HCT116 (cell line): ENCODE data around the gene ZNF784. TPM values are rescaled to one million over a fixed set of nuclear protein-coding genes. Genes with fewer than 3 reads are reported as not detected.

Experiments
- ATAC-seq: fragments of 200-7000 bp; cut with Tn5 transposase; 2 replicates; pipeline ENCODE4 v1.9.1; 2020; ENCODE audit warnings: mild to moderate bottlenecking, moderate library complexity
- BruUV-seq: library from RNA; stranded (reverse); fragments of 400-500 nt; replicated peaks from 2 replicates; lab custom pipeline; 2021; lab: Mats Ljungman, UMichigan
- CTCF ChIA-PET: fragments of 300-600 bp; sonication (Branson Sonifier 250); formaldehyde crosslinking; loops from one replicate; lab custom pipeline; 2021; ENCODE audit warnings: antibody characterized with exemption; lab: Charles Lee
- POLR2A ChIA-PET: fragments of 300-600, 350-600 bp; sonication (Branson Sonifier 250); formaldehyde crosslinking; loops from one replicate; lab custom pipeline; 2021; ENCODE audit warnings: antibody characterized with exemption; lab: Charles Lee
- RAD21 ChIA-PET, 2 experiments: fragments of 300-600 bp; sonication (Branson Sonifier 250); formaldehyde crosslinking; loops; one replicate each; lab custom pipeline; 2023; ENCODE audit warnings: low total read pairs in 2 of 2; ENCODE audit not compliant: uncharacterized antibody in 2 of 2, unreplicated experiment in 2 of 2, low non-redundant PET in 1 of 2; lab: Charles Lee
- DNase-seq: peaks from one replicate; pipeline ENCODE4 v3.0.0-alpha.2; 2010; ENCODE audit warnings: low read depth, low spot score
- H2AFZ ChIP-seq: fragments of 200-600 bp; shearing (Covaris generic), sonication (generic); 2 replicates; pipeline ENCODE4 v1.6.1; 2017; ENCODE audit warnings: low read depth, mixed run types, mixed read lengths, antibody characterized with exemption, low read length; ENCODE audit not compliant: poor library complexity, severe bottlenecking
- H3K27ac ChIP-seq: 2 replicates; pipeline ENCODE4 v1.5.1; 2012; ENCODE audit warnings: low read depth, low read length
- H3K27me3 ChIP-seq: fragments of 200-600 bp; sonication (generic); 2 replicates; pipeline ENCODE4 v1.6.1; 2016; ENCODE audit warnings: mixed run types, low read length, mixed read lengths; ENCODE audit not compliant: insufficient read depth
- H3K36me3 ChIP-seq, 2 experiments: fragments of 200-500 bp in 1 of 2; fragments of 200-600 bp in 1 of 2; sonication (Bioruptor generic) in 1 of 2; sonication (generic) in 1 of 2; 2 replicates each; pipeline versions ENCODE4 v1.5.1 to v1.6.1; 2014 to 2016; ENCODE audit warnings: low read length in 2 of 2, inconsistent platforms in 1 of 2, mixed read lengths in 1 of 2, mixed run types in 1 of 2; ENCODE audit not compliant: insufficient read depth in 2 of 2, control insufficient read depth in 1 of 2
- H3K4me1 ChIP-seq, 2 experiments: fragments of 200-600 bp in 1 of 2; sonication (generic) in 1 of 2; 2 replicates each; pipeline versions ENCODE4 v1.5.1 to v1.6.1; 2012 to 2017; ENCODE audit warnings: low read length in 2 of 2, inconsistent platforms in 1 of 2, mild to moderate bottlenecking in 1 of 2, mixed read lengths in 1 of 2, mixed run types in 1 of 2, moderate library complexity in 1 of 2; ENCODE audit not compliant: insufficient read depth in 2 of 2, control insufficient read depth in 1 of 2
- H3K4me2 ChIP-seq: fragments of 200-600 bp; sonication (generic); 2 replicates; pipeline ENCODE4 v1.6.1; 2017; ENCODE audit warnings: mixed run types, low read length, mixed read lengths
- H3K4me3 ChIP-seq, 2 experiments: fragments of 200-600 bp in 1 of 2; sonication (generic) in 1 of 2; replicated peaks in 1 of 2; 2 replicates each; pipeline ENCODE4 v1.5.1; 2011 to 2016; ENCODE audit warnings: low read length in 2 of 2, control low read depth in 1 of 2, low read depth in 1 of 2, mild to moderate bottlenecking in 1 of 2, mixed read lengths in 1 of 2, mixed run types in 1 of 2
- H3K79me2 ChIP-seq: fragments of 200-600 bp; sonication (generic); 2 replicates; pipeline ENCODE4 v1.6.1; 2017; ENCODE audit warnings: mild to moderate bottlenecking, mixed run types, low read length, moderate library complexity, mixed read lengths; ENCODE audit not compliant: insufficient read depth
- H3K9ac ChIP-seq: fragments of 200-600 bp; sonication (generic); 2 replicates; pipeline ENCODE4 v1.6.1; 2016; ENCODE audit warnings: low read length, mixed read lengths
- H3K9me2 ChIP-seq: fragments of 200-600 bp; sonication (generic), shearing (Covaris generic); 2 replicates; pipeline ENCODE4 v1.6.1; 2017; ENCODE audit warnings: mixed run types, mild to moderate bottlenecking, moderate library complexity; ENCODE audit not compliant: insufficient read depth
- H3K9me3 ChIP-seq, 2 experiments: fragments of 200-500 bp in 1 of 2; fragments of 200-600 bp in 1 of 2; sonication (Bioruptor generic) in 1 of 2; sonication (generic) in 1 of 2; 2 replicates each; pipeline ENCODE4 v1.6.1; 2014 to 2017; ENCODE audit warnings: low read length in 2 of 2, mixed read lengths in 2 of 2, inconsistent platforms in 1 of 2, low read depth in 1 of 2, mild to moderate bottlenecking in 1 of 2, mixed run types in 1 of 2, moderate library complexity in 1 of 2; ENCODE audit not compliant: control insufficient read depth in 1 of 2, insufficient read depth in 1 of 2
- H4K20me1 ChIP-seq: fragments of 200-600 bp; sonication (generic), shearing (Covaris generic); 2 replicates; pipeline ENCODE4 v1.6.1; 2017; ENCODE audit warnings: mixed run types, mild to moderate bottlenecking, moderate library complexity; ENCODE audit not compliant: insufficient read depth
- CBX3 ChIP-seq: IDR thresholded peaks from 2 replicates; pipeline ENCODE4 v1.6.1; 2012; ENCODE audit warnings: low read depth
- FOSL1 ChIP-seq: IDR thresholded peaks from 2 replicates; pipeline ENCODE4 v1.6.1; 2012; ENCODE audit warnings: low read depth
- JUND ChIP-seq: IDR thresholded peaks from 2 replicates; pipeline ENCODE4 v1.6.1; 2012
- POLR2A ChIP-seq: IDR thresholded peaks from 2 replicates; pipeline ENCODE4 v1.7.0; 2011; ENCODE audit warnings: borderline replicate concordance; ENCODE audit not compliant: insufficient read depth, insufficient read length; ENCODE audit errors: extremely low read depth
- POLR2AphosphoS5 ChIP-seq: IDR thresholded peaks from 2 replicates; pipeline ENCODE4 v1.6.1; 2011; ENCODE audit warnings: mild to moderate bottlenecking, low read depth, low read length, moderate library complexity
- REST ChIP-seq: IDR thresholded peaks from 2 replicates; pipeline ENCODE4 v1.6.1; 2012; ENCODE audit warnings: low read depth
- SIN3A ChIP-seq: IDR thresholded peaks from 2 replicates; pipeline ENCODE4 v1.6.1; 2012; ENCODE audit warnings: low read depth
- SP1 ChIP-seq: IDR thresholded peaks from 2 replicates; pipeline ENCODE4 v1.6.1; 2012; ENCODE audit warnings: low read depth
- TCF7L2 ChIP-seq: IDR thresholded peaks from 2 replicates; pipeline ENCODE4 v1.7.0; 2011; ENCODE audit warnings: borderline replicate concordance, inconsistent platforms; ENCODE audit not compliant: insufficient read depth, insufficient read length; ENCODE audit errors: extremely low read depth
- ZNF274 ChIP-seq: fragments of 200-500 bp; sonication (Bioruptor generic); IDR thresholded peaks from 2 replicates; pipeline ENCODE4 v1.6.1; 2014; ENCODE audit warnings: mild to moderate bottlenecking, low read depth, low read length, inconsistent platforms
- intact Hi-C: fragments of 100-400 bp; cut with micrococcal nuclease; formaldehyde crosslinking; loops from 2 replicates; pipeline ENCODE4 v1.10.0; 2022
- total RNA-seq: library from RNA; stranded (reverse); gene quantifications from one replicate; pipeline ENCODE4 v1.2.1, GENCODE V29; 2021; ENCODE audit not compliant: unreplicated experiment
- TF ChIP-seq, protein P1 (sequence below): IDR thresholded peaks from 2 replicates; pipeline ENCODE4 v1.6.1; 2011; ENCODE audit warnings: mild to moderate bottlenecking, low read length, moderate library complexity; ENCODE audit not compliant: insufficient replicate concordance; ENCODE audit errors: extremely low read depth

The ZNF784 gene
- total RNA-seq, 1 experiment from 2014 or later = 5.3 TPM

GRCh38 chr19:55641426-55642152 lies 17.2 kb upstream of the ZNF784 start:
- Histone ChIP-seq H3K4me3 (peak overlapping the region; percentile 94 to 97), H3K79me2 (peaks cover 72% of the 10 kb centered on the region), H4K20me1 (no peaks in the 10 kb centered on the region), H3K36me3 (peaks cover 12 to 14% of the 10 kb centered on the region in 2 experiments; a peak in 3 of 4 replicates), H3K4me2 (peak overlapping the region; percentile 75), H3K9me3 (no peaks in the 10 kb centered on the region), H3K9ac (peak overlapping the region; percentile 99), H2AFZ (no peak overlapping the region), H3K4me1 (peaks cover 19 to 57% of the 10 kb centered on the region in 2 experiments; a peak in 3 of 4 replicates), H3K27ac (peak overlapping the region; percentile 96), H3K27me3 (no peaks in the 10 kb centered on the region), H3K9me2 (no peaks in the 10 kb centered on the region)
- POLR2A ChIA-PET = interaction anchor here (1.3 to 1.9 kb wide), 2 partner anchors 13 to 17 kb away, joined by 4 to 15 read pairs; partner anchors contain the start of genes U2AF2 and ZNF784
- DNase-seq (no peak), ATAC-seq (peak; percentile 2; the same call in 1 of the 2 replicates)
- CTCF ChIA-PET = interaction anchor here (0.6 to 2.8 kb wide), 2 partner anchors 13 to 30 kb away, joined by 3 to 12 read pairs; partner anchors contain the start of gene U2AF2
- RAD21 ChIA-PET = no interaction called here
- TF ChIP-seq SIN3A = no peak
- TF ChIP-seq JUND = 0 out of 2 replicates have a peak, but pooled peaks have one; percentile 7
- TF ChIP-seq POLR2A = peak; percentile 54
- intact Hi-C loops = no loop called here
- TSS peak; percentile 29 for BruUV-seq

DNA sequence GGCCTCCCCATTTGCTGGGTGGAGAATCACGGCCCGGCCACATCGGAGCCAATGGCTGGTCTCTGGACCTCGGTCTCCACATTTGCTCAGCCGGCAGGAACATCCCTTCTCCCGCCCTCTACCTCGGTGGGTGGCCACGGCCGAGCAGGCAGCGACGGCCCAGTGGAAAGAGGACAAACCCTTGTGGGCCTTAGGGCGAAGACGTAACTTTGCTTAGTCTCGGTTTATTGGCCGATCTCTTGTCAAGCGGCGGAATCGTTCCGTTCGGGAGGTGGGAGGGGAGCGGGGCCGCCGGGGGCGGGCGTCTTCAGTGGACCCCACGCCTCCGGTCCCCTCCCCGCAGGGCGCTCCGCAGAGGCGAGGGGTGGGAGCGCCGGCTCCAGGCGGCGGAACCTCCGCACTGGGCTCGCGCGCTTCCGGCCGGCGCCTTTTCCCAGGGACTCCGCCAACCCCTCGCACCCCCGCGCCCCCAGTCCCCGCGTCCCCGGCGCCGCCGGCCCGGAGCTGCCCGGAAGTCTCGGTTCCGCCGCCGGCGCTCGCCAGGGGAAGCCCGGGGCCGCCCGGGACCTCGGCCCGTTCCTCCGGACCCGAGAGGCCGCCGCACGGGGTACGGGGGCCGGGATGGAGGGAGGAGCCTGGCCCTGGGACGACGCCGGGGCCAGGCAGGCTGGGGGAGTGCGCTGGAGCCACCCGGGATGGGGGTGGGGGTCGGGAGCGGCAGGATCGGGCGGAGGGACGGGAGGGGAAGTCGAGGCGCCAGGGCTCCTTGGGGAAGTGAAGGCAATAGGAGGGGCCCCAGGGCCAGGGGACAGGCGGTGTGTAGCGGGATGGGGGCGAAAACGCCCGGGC lies 16.4 kb upstream of the ZNF784 start, which contains the start of gene ZNF580:
TSS of gene ZNF580 (plus strand) at position 426 of the 849 bp plus-strand sequence. CDS start 1,507 bp downstream, outside the sequence.
- no TSS peak for BruUV-seq
- ChIA-PET POLR2A (no interaction called here), CTCF (interaction anchor here (0.6 to 1.0 kb wide), 2 partner anchors 14 to 31 kb away, joined by 3 to 5 read pairs; partner anchors contain the start of gene U2AF2), RAD21 (no interaction called here)
- H3K9me3 ChIP-seq = no peaks in the 10 kb centered on the region
- ATAC-seq = peak; percentile 55
- H3K27ac ChIP-seq = peak within 1 kb of the TSS; percentile 96
- H3K27me3 ChIP-seq = no peaks in the 10 kb centered on the region
- no peak for DNase-seq
- peaks cover 12 to 14% of the 10 kb centered on the region in 2 experiments; a peak in 3 of 4 replicates for H3K36me3 ChIP-seq
- peak within 1 kb of the TSS; percentile 94 to 97 for H3K4me3 ChIP-seq
- H4K20me1 ChIP-seq = no peaks in the 10 kb centered on the region
- no peak within 1 kb of the TSS for H2AFZ ChIP-seq
- intact Hi-C loops = no loop called here
- H3K9me2 ChIP-seq = no peaks in the 10 kb centered on the region
- H3K4me1 ChIP-seq = peaks cover 24 to 65% of the 10 kb centered on the region in 2 experiments
- H3K79me2 ChIP-seq = peaks cover 80% of the 10 kb centered on the region
- H3K9ac ChIP-seq = peak within 1 kb of the TSS; percentile 99
- peak within 1 kb of the TSS; percentile 75 for H3K4me2 ChIP-seq
- TF ChIP-seq, protein P1, sequence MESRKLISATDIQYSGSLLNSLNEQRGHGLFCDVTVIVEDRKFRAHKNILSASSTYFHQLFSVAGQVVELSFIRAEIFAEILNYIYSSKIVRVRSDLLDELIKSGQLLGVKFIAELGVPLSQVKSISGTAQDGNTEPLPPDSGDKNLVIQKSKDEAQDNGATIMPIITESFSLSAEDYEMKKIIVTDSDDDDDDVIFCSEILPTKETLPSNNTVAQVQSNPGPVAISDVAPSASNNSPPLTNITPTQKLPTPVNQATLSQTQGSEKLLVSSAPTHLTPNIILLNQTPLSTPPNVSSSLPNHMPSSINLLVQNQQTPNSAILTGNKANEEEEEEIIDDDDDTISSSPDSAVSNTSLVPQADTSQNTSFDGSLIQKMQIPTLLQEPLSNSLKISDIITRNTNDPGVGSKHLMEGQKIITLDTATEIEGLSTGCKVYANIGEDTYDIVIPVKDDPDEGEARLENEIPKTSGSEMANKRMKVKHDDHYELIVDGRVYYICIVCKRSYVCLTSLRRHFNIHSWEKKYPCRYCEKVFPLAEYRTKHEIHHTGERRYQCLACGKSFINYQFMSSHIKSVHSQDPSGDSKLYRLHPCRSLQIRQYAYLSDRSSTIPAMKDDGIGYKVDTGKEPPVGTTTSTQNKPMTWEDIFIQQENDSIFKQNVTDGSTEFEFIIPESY = no peak
- TF ChIP-seq FOSL1 = no peak
- peak; percentile 12 for TF ChIP-seq TCF7L2
- TF ChIP-seq CBX3 = no peak
- TF ChIP-seq POLR2AphosphoS5 = peak; percentile 46; the same call in 1 of the 2 replicates
- TF ChIP-seq REST = no peak
- TF ChIP-seq ZNF274 = no peak
- no peak for TF ChIP-seq SP1
